Osteocyte (in vitro differentiated cells): ENCODE results near the gene TTC7B. TPM values are rescaled to one million over a fixed set of nuclear protein-coding genes. Genes with fewer than 3 reads are reported as not detected.
A peak's percentile ranks its signal among the peaks of the same experiment; 100 is the strongest.

Experiments
- DNase-seq: peaks from one replicate; pipeline ENCODE4 v3.0.0; 2021; ENCODE audit warnings: mixed read lengths; ENCODE audit not compliant: unreplicated experiment; ENCODE audit errors: extremely low spot score
- H3K27ac Mint-ChIP-seq: one replicate; pipeline ENCODE4 v1.8.0; 2021; ENCODE audit warnings: mild to moderate bottlenecking, mixed read lengths; ENCODE audit not compliant: unreplicated experiment
- H3K27me3 Mint-ChIP-seq: one replicate; pipeline ENCODE4 v1.8.0; 2021; ENCODE audit warnings: mixed read lengths; ENCODE audit not compliant: unreplicated experiment
- H3K36me3 Mint-ChIP-seq: one replicate; pipeline ENCODE4 v1.8.0; 2021; ENCODE audit warnings: mixed read lengths; ENCODE audit not compliant: unreplicated experiment
- H3K4me1 Mint-ChIP-seq: one replicate; pipeline ENCODE4 v1.8.0; 2021; ENCODE audit warnings: mixed read lengths; ENCODE audit not compliant: unreplicated experiment
- H3K4me3 Mint-ChIP-seq: one replicate; pipeline ENCODE4 v1.8.0; 2021; ENCODE audit warnings: mild to moderate bottlenecking, moderate library complexity, mixed read lengths; ENCODE audit not compliant: unreplicated experiment
- H3K9me3 Mint-ChIP-seq: one replicate; pipeline ENCODE4 v1.8.0; 2021; ENCODE audit warnings: mixed read lengths; ENCODE audit not compliant: unreplicated experiment
- total RNA-seq: library from RNA; stranded (reverse); gene quantifications from 2 replicates; pipeline ENCODE4 v1.2.1, GENCODE V29; 2021
- TF ChIP-seq, protein P1 (sequence below): fragments of 200-600 bp; sonication (generic); IDR thresholded peaks from 2 replicates; pipeline ENCODE4 v1.5.0; 2021; ENCODE audit warnings: antibody characterized with exemption, mild to moderate bottlenecking, moderate library complexity

TTC7B gene
- total RNA-seq, 1 donor from 2014 or later = 43.2 TPM

- no peak for DNase-seq
- TF ChIP-seq, protein P1, sequence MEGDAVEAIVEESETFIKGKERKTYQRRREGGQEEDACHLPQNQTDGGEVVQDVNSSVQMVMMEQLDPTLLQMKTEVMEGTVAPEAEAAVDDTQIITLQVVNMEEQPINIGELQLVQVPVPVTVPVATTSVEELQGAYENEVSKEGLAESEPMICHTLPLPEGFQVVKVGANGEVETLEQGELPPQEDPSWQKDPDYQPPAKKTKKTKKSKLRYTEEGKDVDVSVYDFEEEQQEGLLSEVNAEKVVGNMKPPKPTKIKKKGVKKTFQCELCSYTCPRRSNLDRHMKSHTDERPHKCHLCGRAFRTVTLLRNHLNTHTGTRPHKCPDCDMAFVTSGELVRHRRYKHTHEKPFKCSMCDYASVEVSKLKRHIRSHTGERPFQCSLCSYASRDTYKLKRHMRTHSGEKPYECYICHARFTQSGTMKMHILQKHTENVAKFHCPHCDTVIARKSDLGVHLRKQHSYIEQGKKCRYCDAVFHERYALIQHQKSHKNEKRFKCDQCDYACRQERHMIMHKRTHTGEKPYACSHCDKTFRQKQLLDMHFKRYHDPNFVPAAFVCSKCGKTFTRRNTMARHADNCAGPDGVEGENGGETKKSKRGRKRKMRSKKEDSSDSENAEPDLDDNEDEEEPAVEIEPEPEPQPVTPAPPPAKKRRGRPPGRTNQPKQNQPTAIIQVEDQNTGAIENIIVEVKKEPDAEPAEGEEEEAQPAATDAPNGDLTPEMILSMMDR = no peak
- H3K4me3 Mint-ChIP-seq = no peak overlapping the region
- H3K4me1 Mint-ChIP-seq = peaks cover 30% of the 10 kb centered on the region
- H3K27ac Mint-ChIP-seq = no peak overlapping the region
- no peaks in the 10 kb centered on the region for H3K36me3 Mint-ChIP-seq
- H3K27me3 Mint-ChIP-seq = no peaks in the 10 kb centered on the region
- H3K9me3 Mint-ChIP-seq = no peaks in the 10 kb centered on the region
Measured at GRCh38 chr14:90519262-90519920, 296.8 kb downstream of the TTC7B start.

DNA sequence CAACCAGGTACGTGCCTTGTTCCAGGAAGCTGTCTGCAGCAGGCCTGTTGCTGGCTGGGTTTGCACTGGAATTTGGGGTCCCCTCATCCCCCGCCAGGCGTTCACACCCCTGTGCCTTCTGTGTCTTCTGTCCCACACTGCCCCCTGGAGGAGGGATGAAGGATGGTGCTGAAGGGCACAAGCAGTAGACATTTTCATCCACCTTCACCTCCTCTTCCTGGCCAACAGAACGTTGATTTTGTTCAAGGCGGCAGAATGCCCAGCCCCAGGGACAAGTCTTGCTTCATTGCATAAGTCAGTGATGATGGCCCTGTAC, 297.3 kb downstream of the TTC7B start:
- no peak for DNase-seq
- Mint-ChIP-seq H3K4me3 (no peak overlapping the region), H3K27me3 (no peaks in the 10 kb centered on the region), H3K4me1 (peaks cover 28% of the 10 kb centered on the region), H3K36me3 (no peaks in the 10 kb centered on the region), H3K27ac (no peak overlapping the region), H3K9me3 (no peaks in the 10 kb centered on the region)
- TF ChIP-seq, protein P1 = peak; percentile 29

DNA sequence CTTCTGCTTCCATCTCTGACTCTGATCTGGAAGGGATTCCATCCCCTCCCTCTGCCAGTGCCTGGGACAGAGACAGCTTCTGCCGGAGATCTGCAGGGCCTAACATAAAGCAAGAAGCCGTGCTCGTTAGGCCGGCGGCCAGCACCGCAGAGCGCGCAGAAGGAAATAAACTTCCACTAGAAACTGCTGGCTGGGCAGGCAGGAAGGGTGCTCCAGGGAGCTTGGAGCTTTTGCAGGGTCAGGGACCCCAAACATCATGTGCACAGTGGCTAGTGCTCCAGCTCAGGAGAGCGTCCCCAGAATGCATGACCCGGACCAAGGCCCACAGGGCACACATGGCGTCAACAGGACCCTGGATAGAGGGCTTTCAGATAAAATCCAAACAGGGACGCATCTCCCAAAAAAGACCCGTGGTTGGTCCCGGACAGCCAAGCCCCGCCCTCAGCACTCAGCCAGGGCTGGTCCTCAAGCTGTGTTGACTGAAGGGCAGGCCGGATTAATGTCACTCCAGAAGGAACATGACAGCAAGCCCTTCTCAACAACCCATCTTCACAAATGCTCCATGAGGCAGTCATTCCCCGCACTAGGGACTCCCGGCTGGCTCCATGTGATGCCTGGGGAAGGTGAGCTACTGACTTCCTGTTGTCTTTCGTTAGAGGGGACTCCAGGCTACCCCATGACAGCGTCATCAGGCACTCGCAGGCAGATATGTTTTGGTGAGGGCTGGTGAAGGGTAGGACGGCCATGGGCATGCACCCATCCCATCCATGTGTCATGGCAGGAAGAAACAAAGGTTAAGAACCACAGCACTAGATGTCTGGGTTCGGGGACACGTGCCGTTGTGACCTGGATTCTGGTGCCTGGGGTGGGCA, 297.9 kb downstream of the TTC7B start:
- Mint-ChIP-seq H3K36me3 (no peaks in the 10 kb centered on the region), H3K4me3 (no peak overlapping the region), H3K4me1 (peaks cover 24% of the 10 kb centered on the region), H3K27me3 (no peaks in the 10 kb centered on the region), H3K9me3 (no peaks in the 10 kb centered on the region), H3K27ac (no peak overlapping the region)
- no peak for DNase-seq
- TF ChIP-seq, protein P1 = no peak

DNA sequence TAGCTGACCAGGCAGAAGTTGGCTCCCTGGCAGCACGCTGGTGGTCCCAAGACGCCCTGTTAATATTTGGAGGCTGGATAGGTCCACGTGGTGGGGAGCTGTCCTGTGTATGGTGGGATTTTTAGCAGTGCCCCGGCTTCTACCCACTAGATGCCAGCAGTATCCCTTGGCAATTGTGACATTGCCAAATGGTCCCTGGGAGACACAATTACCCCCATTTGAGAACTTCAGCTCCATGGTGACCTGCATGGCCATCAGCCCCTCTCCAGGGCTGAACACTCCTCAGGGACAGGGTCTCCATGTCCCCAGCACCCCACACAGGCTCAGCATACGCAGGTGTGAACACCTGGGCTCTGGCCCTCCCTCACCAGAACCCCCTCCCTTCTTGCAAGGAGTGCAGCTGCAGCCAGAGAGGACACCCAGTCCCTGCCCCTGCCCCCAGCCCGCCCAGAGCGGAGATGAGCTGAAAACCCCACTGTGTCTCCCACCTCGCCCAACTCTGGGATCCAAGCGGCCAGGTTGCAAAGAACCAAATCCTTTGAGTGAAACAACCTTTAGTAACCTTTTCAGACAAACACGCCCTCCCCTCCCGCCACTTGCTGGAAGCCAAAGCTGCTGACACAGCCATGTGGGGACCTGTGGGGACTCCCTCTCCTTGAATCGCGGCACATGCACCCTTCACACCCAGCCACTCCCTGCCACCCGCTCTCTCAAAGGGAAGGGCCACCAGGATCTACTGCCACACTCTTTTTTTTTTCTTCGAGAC, 299.0 kb downstream of the TTC7B start:
- Mint-ChIP-seq H3K36me3 (no peaks in the 10 kb centered on the region), H3K27ac (no peak overlapping the region), H3K9me3 (no peaks in the 10 kb centered on the region), H3K4me3 (no peak overlapping the region), H3K4me1 (peaks cover 14% of the 10 kb centered on the region), H3K27me3 (no peaks in the 10 kb centered on the region)
- TF ChIP-seq, protein P1 = no peak
- no peak for DNase-seq

DNA sequence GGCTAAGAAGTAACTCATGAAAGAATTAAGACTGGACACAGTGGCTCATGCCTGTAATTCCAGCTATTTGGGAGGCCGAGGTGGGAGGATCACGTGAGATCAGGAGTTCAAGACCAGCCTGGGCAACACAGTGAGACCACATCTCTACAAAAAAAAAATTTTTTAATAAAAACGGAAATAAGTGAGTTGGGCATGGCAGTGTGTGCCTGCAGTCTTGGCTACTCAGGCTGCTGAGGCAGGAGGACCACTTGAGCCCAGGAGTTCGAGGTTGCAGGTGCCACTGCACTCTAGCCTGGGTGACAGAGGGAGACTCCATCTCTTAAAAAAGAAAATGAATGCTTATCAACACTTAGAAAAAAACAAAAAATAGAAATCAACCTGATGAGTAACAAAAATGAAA, 301.7 kb downstream of the TTC7B start:
- H3K9me3 Mint-ChIP-seq = no peaks in the 10 kb centered on the region
- DNase-seq = no peak
- TF ChIP-seq, protein P1 = no peak
- H3K4me1 Mint-ChIP-seq = peaks cover 3% of the 10 kb centered on the region
- H3K4me3 Mint-ChIP-seq = no peak overlapping the region
- no peaks in the 10 kb centered on the region for H3K36me3 Mint-ChIP-seq
- H3K27ac Mint-ChIP-seq = no peak overlapping the region
- H3K27me3 Mint-ChIP-seq = no peaks in the 10 kb centered on the region
